Measurements from ENCODE around the gene EHD1. TPM values are rescaled to one million over a fixed set of nuclear protein-coding genes. Genes with fewer than 3 reads are reported as not detected.

The EHD1 gene
- polyA plus RNA-seq, 3 donors = 30.3 to 212 (median 48.4) TPM

DNA sequence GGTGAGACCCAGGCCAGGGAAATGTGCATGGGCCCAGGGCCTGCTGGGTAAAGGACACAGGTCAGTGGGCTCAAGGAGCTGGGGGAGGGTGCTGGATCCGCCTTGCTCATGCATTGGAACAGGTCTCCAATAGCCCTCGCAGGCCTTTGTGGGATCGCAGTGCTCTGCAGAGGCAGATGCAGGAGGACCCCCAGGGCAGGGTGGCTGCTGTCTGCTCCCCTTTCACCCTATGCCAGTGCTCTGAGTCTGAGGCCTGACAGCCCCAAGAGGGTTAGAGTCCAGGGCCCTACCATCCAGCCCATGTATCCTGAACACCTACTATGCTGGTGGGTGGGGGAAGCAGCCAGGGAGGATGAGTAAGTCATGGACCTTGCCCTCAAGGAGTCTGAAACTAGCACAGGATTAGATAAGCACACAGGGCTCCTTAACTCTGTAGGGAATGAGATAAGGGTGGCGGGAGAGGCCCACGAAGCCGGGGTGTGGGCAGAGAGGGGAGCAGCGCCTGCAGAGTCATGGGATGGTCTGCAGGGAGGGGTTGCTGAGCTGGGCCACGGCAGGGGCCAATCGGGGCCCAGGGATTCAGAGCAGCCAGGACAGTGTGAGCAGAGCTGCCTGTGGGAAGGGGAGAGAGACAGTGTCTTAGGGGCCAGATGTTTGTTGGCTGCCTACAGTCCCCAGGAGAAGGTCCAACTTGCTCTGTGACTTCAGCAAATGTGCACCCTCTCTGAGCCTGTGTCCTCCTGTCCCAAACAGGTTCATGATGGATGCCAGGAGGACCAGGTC lies 10.5 kb upstream of the EHD1 start:
- intact Hi-C loops (cut with micrococcal nuclease) = loop anchor here in 1 of 2 donors (2.0 kb wide), 1 partner anchor 34 kb away; no protein-coding TSS in a partner anchor
- H3K79me2 ChIP-seq (ENCODE audit: insufficient read depth, low read length) = no peaks in the 10 kb centered on the region
- H3K4me3 ChIP-seq (replicated peaks in 1 of 3; ENCODE audit: low read depth in 2 of 3, low read length in 3 of 3) = no peak overlapping the region
- no peak overlapping the region for H2AFZ ChIP-seq (ENCODE audit: insufficient read depth, low read depth, low read length, poor library complexity, severe bottlenecking)
- H3K4me1 ChIP-seq (ENCODE audit: control insufficient read depth in 1 of 2, insufficient read depth in 2 of 2, low read length in 2 of 2) = peaks cover 47 to 54% of the 10 kb centered on the region in 2 donors
- Mint-ChIP-seq H3K9me3 (no peaks in the 10 kb centered on the region), H3K4me1 (peaks cover 44% of the 10 kb centered on the region), H3K27me3 (ENCODE audit: low read depth in 3 of 3) (peaks cover 4 to 12% (median 12%) of the 10 kb centered on the region in 3 donors), H3K4me3 (no peak overlapping the region), H3K27ac (peak overlapping the region in 1 of 7 donors; percentile 45), H3K36me3 (peaks cover 0 to 3% of the 10 kb centered on the region in 2 donors)
- no peak for DNase-seq
- 66% methylated on average over 6 of the region's 9 CpGs for WGBS (ENCODE audit: insufficient coverage)
- TF ChIP-seq, protein P1, sequence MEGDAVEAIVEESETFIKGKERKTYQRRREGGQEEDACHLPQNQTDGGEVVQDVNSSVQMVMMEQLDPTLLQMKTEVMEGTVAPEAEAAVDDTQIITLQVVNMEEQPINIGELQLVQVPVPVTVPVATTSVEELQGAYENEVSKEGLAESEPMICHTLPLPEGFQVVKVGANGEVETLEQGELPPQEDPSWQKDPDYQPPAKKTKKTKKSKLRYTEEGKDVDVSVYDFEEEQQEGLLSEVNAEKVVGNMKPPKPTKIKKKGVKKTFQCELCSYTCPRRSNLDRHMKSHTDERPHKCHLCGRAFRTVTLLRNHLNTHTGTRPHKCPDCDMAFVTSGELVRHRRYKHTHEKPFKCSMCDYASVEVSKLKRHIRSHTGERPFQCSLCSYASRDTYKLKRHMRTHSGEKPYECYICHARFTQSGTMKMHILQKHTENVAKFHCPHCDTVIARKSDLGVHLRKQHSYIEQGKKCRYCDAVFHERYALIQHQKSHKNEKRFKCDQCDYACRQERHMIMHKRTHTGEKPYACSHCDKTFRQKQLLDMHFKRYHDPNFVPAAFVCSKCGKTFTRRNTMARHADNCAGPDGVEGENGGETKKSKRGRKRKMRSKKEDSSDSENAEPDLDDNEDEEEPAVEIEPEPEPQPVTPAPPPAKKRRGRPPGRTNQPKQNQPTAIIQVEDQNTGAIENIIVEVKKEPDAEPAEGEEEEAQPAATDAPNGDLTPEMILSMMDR (IDR thresholded peaks at IDR 0.05) = no peak
- H3K36me3 ChIP-seq (replicated peaks in 1 of 2; ENCODE audit: control insufficient read depth in 1 of 2, insufficient read depth in 2 of 2, low read length in 2 of 2) = no peaks in the 10 kb centered on the region
- no peaks in the 10 kb centered on the region for H3K27me3 ChIP-seq (ENCODE audit: control insufficient read depth in 2 of 2, insufficient read depth in 2 of 2, low read length in 2 of 2)
- H3K9ac ChIP-seq (ENCODE audit: insufficient read depth, low read length, poor library complexity, severe bottlenecking) = no peak overlapping the region
- H3K9me3 ChIP-seq (replicated peaks in 1 of 2; ENCODE audit: control insufficient read depth in 1 of 2, insufficient read depth in 1 of 2, low read length in 2 of 2) = no peaks in the 10 kb centered on the region
- no peak overlapping the region for H3K27ac ChIP-seq (ENCODE audit: low read depth in 1 of 2, low read length in 2 of 2)
- H4K20me1 ChIP-seq (ENCODE audit: insufficient read depth, low read length) = no peaks in the 10 kb centered on the region
- H3K4me2 ChIP-seq (replicated peaks; ENCODE audit: extremely low read depth, low read length, poor library complexity, severe bottlenecking) = peak overlapping the region; percentile 70

DNA sequence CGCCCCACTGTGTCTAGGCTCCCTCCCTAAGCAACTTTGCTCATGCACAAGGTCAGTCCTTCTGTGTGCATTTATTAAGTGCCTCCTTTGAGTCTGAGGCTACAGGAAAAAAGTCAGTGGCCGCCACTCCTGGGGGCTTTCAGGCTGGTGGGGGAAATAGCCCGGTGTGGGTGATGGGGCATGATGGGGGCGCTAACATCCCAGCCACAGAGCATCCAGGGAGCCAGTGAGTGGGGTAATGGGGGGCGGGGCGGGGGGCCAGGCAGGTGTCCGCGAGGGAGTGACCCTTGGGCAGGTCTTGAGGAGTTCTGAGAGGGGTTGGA lies 9.9 kb upstream of the EHD1 start:
- peak overlapping the region; percentile 70 for H3K4me2 ChIP-seq (replicated peaks; ENCODE audit: extremely low read depth, low read length, poor library complexity, severe bottlenecking)

More for the DNA sequence above, 9.9 kb upstream of the EHD1 start:
- Mint-ChIP-seq H3K27ac (peak overlapping the region in 2 of 7 donors; percentile 85 to 94), H3K36me3 (peaks cover 0 to 3% of the 10 kb centered on the region in 2 donors), H3K9me3 (no peaks in the 10 kb centered on the region), H3K4me3 (peak overlapping the region in 1 of 2 donors; percentile 88), H3K4me1 (peaks cover 47% of the 10 kb centered on the region), H3K27me3 (ENCODE audit: low read depth in 3 of 3) (peaks cover 4 to 13% (median 13%) of the 10 kb centered on the region in 3 donors)
- peak overlapping the region; percentile 22 for H3K9ac ChIP-seq (ENCODE audit: insufficient read depth, low read length, poor library complexity, severe bottlenecking)
- intact Hi-C loops (cut with micrococcal nuclease) = loop anchor here in 1 of 2 donors (2.0 kb wide), 1 partner anchor 34 kb away; no protein-coding TSS in a partner anchor
- peaks cover 0 to 3% of the 10 kb centered on the region in 2 donors for H3K27me3 ChIP-seq (ENCODE audit: control insufficient read depth in 2 of 2, insufficient read depth in 2 of 2, low read length in 2 of 2)
- no peaks in the 10 kb centered on the region for H3K36me3 ChIP-seq (replicated peaks in 1 of 2; ENCODE audit: control insufficient read depth in 1 of 2, insufficient read depth in 2 of 2, low read length in 2 of 2)
- H3K4me1 ChIP-seq (ENCODE audit: control insufficient read depth in 1 of 2, insufficient read depth in 2 of 2, low read length in 2 of 2) = peaks cover 43 to 49% of the 10 kb centered on the region in 2 donors
- TF ChIP-seq, protein P1 (IDR thresholded peaks at IDR 0.05) = no peak
- H3K9me3 ChIP-seq (replicated peaks in 1 of 2; ENCODE audit: control insufficient read depth in 1 of 2, insufficient read depth in 1 of 2, low read length in 2 of 2) = no peaks in the 10 kb centered on the region
- peak overlapping the region in 1 of 3 experiments; percentile 67 for H3K4me3 ChIP-seq (replicated peaks in 1 of 3; ENCODE audit: low read depth in 2 of 3, low read length in 3 of 3)
- H3K27ac ChIP-seq (ENCODE audit: low read depth in 1 of 2, low read length in 2 of 2) = peak overlapping the region in 1 of 2 donors; percentile 58
- WGBS (ENCODE audit: insufficient coverage) = 79% methylated on average over 7 of the region's 8 CpGs
- peak overlapping the region; percentile 75 for H2AFZ ChIP-seq (ENCODE audit: insufficient read depth, low read depth, low read length, poor library complexity, severe bottlenecking)
- no peaks in the 10 kb centered on the region for H4K20me1 ChIP-seq (ENCODE audit: insufficient read depth, low read length)
- no peaks in the 10 kb centered on the region for H3K79me2 ChIP-seq (ENCODE audit: insufficient read depth, low read length)
- no peak for DNase-seq

Measured in CD14-positive monocyte (primary cell).